ENCODE measurements around the gene TRIM65. TPM values are rescaled to one million over a fixed set of nuclear protein-coding genes. Genes with fewer than 3 reads are reported as not detected.

Gene TRIM65
- total and polyA plus RNA-seq, 2 of the 13 experiments (the other 11 are each of a cell fraction or from before 2014, with no cell fraction given): 10.3 to 22.4 TPM

GRCh38 chr17:75854101-75854748 lies 42.5 kb downstream of the TRIM65 start (continued):
- TF ChIP-seq, protein P1, sequence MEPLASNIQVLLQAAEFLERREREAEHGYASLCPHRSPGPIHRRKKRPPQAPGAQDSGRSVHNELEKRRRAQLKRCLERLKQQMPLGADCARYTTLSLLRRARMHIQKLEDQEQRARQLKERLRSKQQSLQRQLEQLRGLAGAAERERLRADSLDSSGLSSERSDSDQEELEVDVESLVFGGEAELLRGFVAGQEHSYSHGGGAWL (CRISPR knock-in tag; IDR thresholded peaks at IDR 0.05): no peak
- TF ChIP-seq MIER3 (CRISPR knock-in tag; IDR thresholded peaks at IDR 0.05; ENCODE audit: borderline replicate concordance) (0 out of 2 replicates have a peak, but pooled peaks have one; percentile 13), ZC3H13 (CRISPR knock-in tag; IDR thresholded peaks at IDR 0.05) (0 out of 2 replicates have a peak, but pooled peaks have one; percentile 32), ARNT2 (CRISPR knock-in tag; IDR thresholded peaks at IDR 0.05; ENCODE audit: low read depth) (peak; percentile 12; the same call in 1 of the 2 replicates), FOSL2 (CRISPR knock-in tag; IDR thresholded peaks at IDR 0.05) (peak; percentile 77), MAFF (IDR thresholded peaks at IDR 0.05; ENCODE audit: low read depth, low read length) (peak; percentile 63), ZNF746 (CRISPR knock-in tag; IDR thresholded peaks at IDR 0.05) (no peak), KDM2A (CRISPR knock-in tag; IDR thresholded peaks at IDR 0.05; ENCODE audit: borderline replicate concordance, low read depth) (no peak; the same call in 1 of the 2 replicates), ZSCAN30 (CRISPR knock-in tag; IDR thresholded peaks at IDR 0.05) (0 out of 2 replicates have a peak, but pooled peaks have one; percentile 7), ZFX (CRISPR knock-in tag; IDR thresholded peaks at IDR 0.05; ENCODE audit: low read depth) (peak; percentile 31), ZNF331 (CRISPR knock-in tag; IDR thresholded peaks at IDR 0.05) (no peak), MEIS1 (CRISPR knock-in tag; IDR thresholded peaks at IDR 0.05; ENCODE audit: borderline replicate concordance) (peak; percentile 65; the same call in 1 of the 2 replicates), NR2F2 (IDR thresholded peaks at IDR 0.05; ENCODE audit: borderline replicate concordance, low read depth) (no peak), ZNF605 (CRISPR knock-in tag; IDR thresholded peaks at IDR 0.05) (peak; percentile 42; the same call in 1 of the 2 replicates), NFYC (CRISPR knock-in tag; IDR thresholded peaks at IDR 0.05) (no peak), ZNF501 (CRISPR knock-in tag; IDR thresholded peaks at IDR 0.05) (0 out of 2 replicates have a peak, but pooled peaks have one; percentile 44), ZNF329 (CRISPR knock-in tag; IDR thresholded peaks at IDR 0.05; ENCODE audit: low read depth) (no peak), ZBTB38 (CRISPR knock-in tag; IDR thresholded peaks at IDR 0.05) (0 out of 2 replicates have a peak, but pooled peaks have one; percentile 33)

Measured in HepG2 (cell line).